ENCODE results near the gene PPP1R1B.

DNA sequence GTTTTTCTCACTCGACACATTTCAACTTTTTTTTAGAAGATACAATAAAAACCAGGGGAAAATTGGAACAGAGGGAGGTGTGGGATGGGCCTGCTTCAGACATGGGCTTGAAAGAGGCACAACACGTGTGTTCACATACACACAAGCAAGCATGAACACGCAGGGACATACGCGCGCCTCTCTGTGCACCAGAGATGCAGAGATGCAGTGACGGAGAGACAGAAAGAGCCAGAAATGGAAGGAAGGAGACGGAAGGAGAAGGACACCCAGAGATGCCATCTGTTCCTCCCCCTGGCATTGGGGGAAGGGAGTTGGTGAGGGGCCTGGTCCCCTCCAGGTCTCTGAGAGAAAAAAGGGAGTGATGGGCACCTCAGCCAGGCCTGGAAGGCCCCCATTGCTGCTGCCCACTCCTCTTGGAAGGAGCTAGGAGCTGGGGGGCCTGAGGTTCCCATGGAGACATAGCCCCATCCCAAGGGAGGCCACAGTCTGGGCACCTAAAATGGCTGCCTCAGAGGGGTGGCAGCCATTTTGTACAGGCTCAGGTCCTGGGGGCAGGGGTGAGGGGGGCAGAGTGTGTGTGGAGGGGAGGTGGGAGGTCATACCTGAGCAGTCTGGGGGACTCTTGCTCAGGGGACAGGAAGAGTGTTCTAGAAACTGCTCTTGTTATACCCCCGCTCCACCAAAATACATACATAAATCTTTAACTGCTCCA lies 15.2 kb upstream of the PPP1R1B start:
- TF ChIP-seq, protein P1, sequence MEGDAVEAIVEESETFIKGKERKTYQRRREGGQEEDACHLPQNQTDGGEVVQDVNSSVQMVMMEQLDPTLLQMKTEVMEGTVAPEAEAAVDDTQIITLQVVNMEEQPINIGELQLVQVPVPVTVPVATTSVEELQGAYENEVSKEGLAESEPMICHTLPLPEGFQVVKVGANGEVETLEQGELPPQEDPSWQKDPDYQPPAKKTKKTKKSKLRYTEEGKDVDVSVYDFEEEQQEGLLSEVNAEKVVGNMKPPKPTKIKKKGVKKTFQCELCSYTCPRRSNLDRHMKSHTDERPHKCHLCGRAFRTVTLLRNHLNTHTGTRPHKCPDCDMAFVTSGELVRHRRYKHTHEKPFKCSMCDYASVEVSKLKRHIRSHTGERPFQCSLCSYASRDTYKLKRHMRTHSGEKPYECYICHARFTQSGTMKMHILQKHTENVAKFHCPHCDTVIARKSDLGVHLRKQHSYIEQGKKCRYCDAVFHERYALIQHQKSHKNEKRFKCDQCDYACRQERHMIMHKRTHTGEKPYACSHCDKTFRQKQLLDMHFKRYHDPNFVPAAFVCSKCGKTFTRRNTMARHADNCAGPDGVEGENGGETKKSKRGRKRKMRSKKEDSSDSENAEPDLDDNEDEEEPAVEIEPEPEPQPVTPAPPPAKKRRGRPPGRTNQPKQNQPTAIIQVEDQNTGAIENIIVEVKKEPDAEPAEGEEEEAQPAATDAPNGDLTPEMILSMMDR (conservative IDR thresholded peaks at IDR 0.05; ENCODE audit: low read depth, low read length), result no peak
- TF ChIP-seq POLR2A (IDR thresholded peaks at IDR 0.05; ENCODE audit: low read depth, low read length) (no peak), MAFK (IDR thresholded peaks at IDR 0.05; ENCODE audit: low read depth, low read length) (no peak), BHLHE40 (IDR thresholded peaks at IDR 0.05; ENCODE audit: low read depth, low read length) (no peak), RAD21 (IDR thresholded peaks at IDR 0.05; ENCODE audit: low read length) (no peak), RFX5 (IDR thresholded peaks at IDR 0.05; ENCODE audit: low read depth, low read length) (no peak), CEBPB (IDR thresholded peaks at IDR 0.05; ENCODE audit: low read depth, low read length) (no peak), MXI1 (IDR thresholded peaks at IDR 0.05; ENCODE audit: borderline replicate concordance, low read depth, low read length) (no peak)
- TF ChIP-seq, protein P2, sequence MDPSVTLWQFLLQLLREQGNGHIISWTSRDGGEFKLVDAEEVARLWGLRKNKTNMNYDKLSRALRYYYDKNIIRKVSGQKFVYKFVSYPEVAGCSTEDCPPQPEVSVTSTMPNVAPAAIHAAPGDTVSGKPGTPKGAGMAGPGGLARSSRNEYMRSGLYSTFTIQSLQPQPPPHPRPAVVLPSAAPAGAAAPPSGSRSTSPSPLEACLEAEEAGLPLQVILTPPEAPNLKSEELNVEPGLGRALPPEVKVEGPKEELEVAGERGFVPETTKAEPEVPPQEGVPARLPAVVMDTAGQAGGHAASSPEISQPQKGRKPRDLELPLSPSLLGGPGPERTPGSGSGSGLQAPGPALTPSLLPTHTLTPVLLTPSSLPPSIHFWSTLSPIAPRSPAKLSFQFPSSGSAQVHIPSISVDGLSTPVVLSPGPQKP (IDR thresholded peaks at IDR 0.05; ENCODE audit: borderline replicate concordance, low read depth, low read length), result no peak
- TF ChIP-seq, protein P3, sequence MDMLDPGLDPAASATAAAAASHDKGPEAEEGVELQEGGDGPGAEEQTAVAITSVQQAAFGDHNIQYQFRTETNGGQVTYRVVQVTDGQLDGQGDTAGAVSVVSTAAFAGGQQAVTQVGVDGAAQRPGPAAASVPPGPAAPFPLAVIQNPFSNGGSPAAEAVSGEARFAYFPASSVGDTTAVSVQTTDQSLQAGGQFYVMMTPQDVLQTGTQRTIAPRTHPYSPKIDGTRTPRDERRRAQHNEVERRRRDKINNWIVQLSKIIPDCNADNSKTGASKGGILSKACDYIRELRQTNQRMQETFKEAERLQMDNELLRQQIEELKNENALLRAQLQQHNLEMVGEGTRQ (IDR thresholded peaks at IDR 0.05; ENCODE audit: low read depth, low read length), result no peak
